HG02588 (cell line): ENCODE measurements around the gene TRAF5.
"Not testable (repeated sequence)": the region's sequence is repeated elsewhere in the genome, so short reads cannot be mapped to it uniquely, and the experiment has no call there.

ENCODE experiments used
- ATAC-seq: cut with Tn5 transposase; IDR thresholded peaks from one replicate; pipeline ENCODE4 v1.9.1; 2021; ENCODE audit warnings: mild to moderate bottlenecking, moderate library complexity; ENCODE audit not compliant: unreplicated experiment

The TRAF5 gene

DNA sequence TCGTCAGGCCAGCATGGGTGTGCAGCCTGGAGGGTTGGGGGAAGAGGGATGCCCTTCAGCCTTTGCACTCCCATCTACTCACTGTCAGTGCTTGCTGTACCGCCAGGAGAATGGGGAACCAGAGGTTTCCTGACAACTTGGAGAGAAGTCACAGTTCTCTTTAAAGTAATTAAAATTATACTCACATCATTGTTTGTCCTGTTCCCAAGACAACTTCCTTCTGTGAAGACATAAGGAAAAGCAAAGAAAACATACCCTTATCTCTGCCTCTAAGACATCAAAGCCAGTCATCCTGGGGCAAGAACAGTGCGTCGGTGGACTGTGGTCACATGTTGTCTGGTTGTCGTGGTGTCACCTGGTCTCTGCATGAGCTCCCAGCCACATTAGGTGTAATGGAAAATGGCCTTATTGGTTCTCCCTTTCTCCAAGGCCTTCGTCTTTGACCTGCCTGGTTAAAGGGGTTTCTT lies 17.6 kb downstream of the TRAF5 start:
- no peak for ATAC-seq

- no peak for ATAC-seq
Measured at GRCh38 chr1:211345719-211346118, 19.1 kb downstream of the TRAF5 start.

DNA sequence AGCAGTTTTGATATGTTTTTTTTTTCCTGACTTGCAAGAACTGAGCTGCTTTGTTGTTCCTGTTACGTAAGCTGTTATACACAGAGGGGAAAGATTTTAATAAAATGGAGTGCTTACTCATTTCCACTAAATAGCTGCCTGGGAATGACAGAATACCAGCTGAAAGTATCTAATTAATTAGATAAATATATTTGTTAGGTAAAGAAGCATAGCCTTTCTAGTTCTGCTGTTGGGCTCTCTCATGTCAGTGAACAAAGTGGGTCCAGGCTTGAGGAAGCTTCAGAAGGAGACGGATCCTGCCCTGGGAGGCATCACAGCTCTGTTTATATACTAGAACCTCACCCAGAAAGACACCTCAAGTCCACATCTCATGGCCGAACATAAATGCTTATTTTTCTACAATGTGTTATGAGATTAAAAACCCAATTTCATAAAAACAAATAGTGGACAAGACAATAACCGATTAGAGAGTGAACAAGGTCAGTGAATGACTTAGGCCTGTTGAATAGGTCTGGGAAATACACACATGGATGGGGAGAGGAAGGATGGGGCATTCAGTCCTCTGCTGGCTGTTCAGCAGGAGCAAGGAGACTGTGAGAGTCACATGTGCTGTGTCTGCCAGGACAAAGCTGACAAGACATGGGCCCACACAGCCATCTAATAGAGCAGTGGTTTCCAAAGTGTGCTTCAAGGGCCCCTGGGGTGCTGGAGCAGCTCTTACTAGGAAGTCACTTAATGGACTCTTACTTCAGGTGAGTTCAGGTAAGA lies 20.6 kb downstream of the TRAF5 start:
- ATAC-seq: no peak

DNA sequence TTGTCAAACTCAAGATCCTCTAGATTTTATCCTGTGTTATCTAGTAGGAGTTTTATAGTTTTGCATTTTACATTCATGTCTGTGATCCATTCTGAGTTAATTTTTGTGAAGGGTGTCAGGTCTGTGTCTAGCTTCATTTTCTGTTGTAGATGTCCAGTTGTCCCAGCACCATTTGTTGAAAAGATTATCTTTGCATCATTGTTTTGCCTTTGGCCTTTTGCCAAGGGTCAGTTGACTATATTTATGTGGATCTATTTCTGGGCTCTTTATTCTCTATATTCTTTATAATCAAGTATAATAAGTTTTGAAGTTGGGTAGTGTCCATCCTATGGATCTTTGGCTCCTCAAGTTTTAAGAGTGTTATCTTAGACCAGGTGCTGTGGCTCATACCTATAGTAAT lies 21.9 kb downstream of the TRAF5 start:
- no peak for ATAC-seq

GRCh38 chr1:211349741-211350140 lies 23.1 kb downstream of the TRAF5 start:
- no peak for ATAC-seq

DNA sequence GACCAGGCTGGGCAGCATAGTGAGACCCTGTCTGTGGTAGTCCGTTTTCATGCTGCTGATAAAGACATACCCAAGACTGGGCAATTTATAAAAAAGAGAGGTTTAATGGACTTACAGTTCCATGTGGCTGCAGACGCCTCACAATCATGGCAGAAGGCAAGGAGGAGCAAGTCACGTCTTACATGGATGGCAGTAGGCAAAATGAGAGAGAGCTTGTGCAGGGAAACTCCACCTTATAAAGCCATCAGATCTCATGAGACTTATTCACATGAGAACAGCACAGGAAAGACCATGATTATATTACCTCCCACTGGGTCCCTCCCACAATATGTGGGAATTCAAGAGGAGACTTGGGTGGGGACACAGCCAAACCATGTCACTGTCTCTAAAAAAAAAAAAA lies 25.4 kb downstream of the TRAF5 start:
- not testable (repeated sequence) for ATAC-seq

GRCh38 chr1:211352465-211352864 lies 25.8 kb downstream of the TRAF5 start:
- ATAC-seq: no peak

DNA sequence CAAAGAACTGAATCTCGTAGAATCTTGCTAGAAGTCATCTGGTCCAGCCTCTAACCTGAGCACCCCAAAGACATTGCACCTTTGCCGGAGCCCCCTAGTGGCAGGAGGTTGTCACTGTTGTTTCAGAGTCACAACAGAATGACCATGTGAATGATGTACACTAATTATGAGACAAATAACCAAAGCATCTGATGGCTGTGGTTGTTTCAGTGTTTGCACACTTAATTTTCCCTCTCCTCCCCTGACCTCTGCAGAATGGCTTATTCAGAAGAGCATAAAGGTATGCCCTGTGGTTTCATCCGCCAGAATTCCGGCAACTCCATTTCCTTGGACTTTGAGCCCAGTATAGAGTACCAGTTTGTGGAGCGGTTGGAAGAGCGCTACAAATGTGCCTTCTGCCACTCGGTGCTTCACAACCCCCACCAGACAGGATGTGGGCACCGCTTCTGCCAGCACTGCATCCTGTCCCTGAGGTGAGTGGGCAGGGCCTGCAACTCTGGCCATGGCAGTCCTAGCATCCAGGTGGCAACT lies 26.4 kb downstream of the TRAF5 start:
- peak; percentile 82 for ATAC-seq

- no peak for ATAC-seq
Measured at GRCh38 chr1:211353562-211354212, 27.1 kb downstream of the TRAF5 start.

GRCh38 chr1:211355873-211356272 lies 29.2 kb downstream of the TRAF5 start:
- ATAC-seq: no peak

- no peak for ATAC-seq
Measured at GRCh38 chr1:211356723-211357407, 30.2 kb downstream of the TRAF5 start.

- no peak for ATAC-seq
Measured at GRCh38 chr1:211358685-211359084, 32.1 kb downstream of the TRAF5 start.

DNA sequence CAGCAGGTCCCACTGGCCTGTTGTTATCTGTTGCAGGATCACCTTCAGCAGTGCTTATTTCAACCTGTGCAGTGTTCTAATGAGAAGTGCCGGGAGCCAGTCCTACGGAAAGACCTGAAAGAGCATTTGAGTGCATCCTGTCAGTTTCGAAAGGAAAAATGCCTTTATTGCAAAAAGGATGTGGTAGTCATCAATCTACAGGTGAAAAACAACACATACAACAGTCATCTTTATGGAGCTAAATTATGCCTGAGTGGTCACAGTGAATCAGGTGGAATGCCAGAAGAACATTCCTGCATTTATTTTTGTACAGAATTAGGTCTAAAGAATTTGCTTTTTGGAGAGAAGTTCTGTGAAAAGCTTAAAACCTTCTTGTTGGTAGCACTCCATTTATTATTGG lies 33.2 kb downstream of the TRAF5 start:
- no peak for ATAC-seq

- ATAC-seq: no peak
Measured at GRCh38 chr1:211361202-211361601, 34.6 kb downstream of the TRAF5 start.

GRCh38 chr1:211369640-211370039 lies 43.0 kb downstream of the TRAF5 start:
- no peak for ATAC-seq

DNA sequence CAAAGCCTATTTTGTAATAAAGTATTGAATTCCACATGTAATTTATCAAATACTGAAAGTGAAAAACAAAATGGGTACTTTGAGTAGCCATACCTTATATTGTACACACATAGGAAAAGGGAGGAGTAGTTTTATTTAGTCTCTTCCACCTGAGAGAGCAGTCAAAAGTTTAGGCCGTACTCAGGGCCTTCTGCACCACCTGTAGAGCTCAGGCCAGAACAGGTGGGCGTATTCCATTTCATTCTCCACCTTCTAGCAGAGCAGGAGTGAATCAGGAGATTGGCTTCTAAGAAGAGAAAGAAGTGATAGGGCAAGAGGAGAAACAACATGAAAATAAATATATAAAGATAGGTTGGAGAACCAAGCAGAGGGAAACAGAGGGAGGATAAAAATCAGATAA lies 44.0 kb downstream of the TRAF5 start:
- no peak for ATAC-seq

GRCh38 chr1:211371406-211372105 lies 44.9 kb downstream of the TRAF5 start:
- no peak for ATAC-seq

DNA sequence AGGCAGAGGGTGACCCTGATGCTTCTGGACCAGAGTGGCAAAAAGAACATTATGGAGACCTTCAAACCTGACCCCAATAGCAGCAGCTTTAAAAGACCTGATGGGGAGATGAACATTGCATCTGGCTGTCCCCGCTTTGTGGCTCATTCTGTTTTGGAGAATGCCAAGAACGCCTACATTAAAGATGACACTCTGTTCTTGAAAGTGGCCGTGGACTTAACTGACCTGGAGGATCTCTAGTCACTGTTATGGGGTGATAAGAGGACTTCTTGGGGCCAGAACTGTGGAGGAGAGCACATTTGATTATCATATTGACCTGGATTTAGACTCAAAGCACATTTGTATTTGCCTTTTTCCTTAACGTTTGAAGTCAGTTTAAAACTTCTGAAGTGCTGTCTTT lies 45.8 kb downstream of the TRAF5 start:
- no peak for ATAC-seq

DNA sequence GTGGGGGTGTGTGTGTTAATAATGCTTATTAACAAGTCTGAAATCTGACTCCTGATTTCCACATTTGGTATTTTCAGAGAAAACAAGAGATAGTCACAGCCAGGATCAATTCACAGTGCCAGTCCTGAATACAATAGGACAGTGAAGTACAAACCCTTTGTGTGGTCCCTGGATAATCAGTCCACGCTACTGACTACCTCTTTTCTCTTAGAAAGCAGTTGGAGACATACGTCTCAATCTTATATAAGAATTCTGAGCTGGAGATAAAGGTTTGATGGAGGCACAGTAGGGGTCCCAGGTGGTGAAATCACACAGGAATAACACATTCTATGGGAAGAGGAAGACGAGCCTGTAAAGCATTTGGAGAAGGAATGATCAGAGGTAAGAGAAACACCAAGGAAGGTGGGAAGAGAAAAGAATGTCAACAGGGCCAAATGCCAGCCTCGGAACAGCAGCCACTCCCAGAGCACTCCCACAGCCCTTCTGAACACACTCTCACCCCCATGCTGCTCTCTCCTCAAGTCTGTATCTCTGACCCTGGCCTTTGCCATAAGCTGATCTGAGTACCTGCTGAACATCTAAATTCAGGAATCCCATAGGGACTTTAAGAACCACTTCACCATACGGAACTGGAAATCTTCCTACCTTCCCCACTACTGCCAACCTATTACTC lies 48.6 kb downstream of the TRAF5 start:
- no peak for ATAC-seq

GRCh38 chr1:211375949-211376348 lies 49.3 kb downstream of the TRAF5 start:
- ATAC-seq: no peak
